GF-D8 (cell line): Measurements from ENCODE around the gene ASIP.
A peak's percentile ranks its signal among the peaks of the same experiment; 100 is the strongest.
"Not testable (repeated sequence)": the region's sequence is repeated elsewhere in the genome, so short reads cannot be mapped to it uniquely, and the experiment has no call there.

Experiments used
- DNase-seq: peaks from one replicate; lab custom pipeline; 2025; lab: John Stamatoyannopoulos, UW

The ASIP gene, protein sequence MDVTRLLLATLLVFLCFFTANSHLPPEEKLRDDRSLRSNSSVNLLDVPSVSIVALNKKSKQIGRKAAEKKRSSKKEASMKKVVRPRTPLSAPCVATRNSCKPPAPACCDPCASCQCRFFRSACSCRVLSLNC

DNA sequence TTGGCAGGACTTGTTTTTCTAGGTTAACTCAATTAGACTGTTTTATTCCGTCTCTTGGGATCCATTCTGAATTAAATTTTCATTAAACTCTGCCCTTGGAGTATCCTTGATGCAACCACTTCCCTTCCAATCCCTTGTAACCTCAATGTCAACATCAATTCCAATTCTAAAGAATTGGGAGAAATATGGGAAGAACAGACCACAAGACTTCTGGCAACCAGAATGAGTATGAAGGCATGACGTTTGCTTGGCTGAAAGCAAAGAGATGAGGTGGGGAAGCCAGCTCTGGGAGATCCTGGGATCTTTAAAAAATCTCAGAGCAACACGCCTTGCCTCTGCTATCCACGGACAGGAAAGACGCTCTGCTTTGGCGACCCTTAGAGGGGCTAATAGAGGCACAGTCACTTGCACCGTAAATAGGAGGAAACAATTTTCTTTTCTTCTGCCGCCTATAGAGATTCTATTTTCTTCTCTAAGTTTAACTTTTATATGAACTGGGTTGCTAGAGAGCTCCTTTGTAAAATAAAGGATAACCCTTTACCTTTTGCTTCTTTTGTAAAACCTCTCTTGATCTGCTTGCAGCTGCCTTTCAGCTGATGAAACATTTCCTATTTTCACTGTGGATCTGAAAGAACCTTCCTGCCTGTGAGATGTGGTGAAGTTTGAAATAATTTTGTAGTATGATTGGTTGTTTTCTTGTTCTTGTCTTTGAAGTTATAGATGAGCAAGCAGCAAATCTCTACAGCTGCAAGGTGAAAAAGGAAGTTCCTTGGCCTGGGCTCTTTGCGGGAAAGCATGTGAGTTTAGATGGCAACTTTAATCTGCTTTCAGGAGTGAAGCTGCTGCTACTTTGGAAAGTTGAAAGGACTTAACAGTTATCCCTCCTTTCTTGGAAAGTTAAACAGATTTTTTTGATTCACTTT is at the start of gene ASIP:
Gene ASIP (plus strand): TSS at position 731 of the 923 bp plus-strand sequence. CDS start 18,952 bp downstream, outside the sequence.
- DNase-seq: no peak

GRCh38 chr20:34193051-34193450 is 48.2 kb upstream of the ASIP start:
- no peak for DNase-seq

GRCh38 chr20:34199183-34199582 is 42.0 kb upstream of the ASIP start:
- peak; percentile 22 for DNase-seq

- DNase-seq: no peak
Observed at GRCh38 chr20:34200023-34200422, 41.2 kb upstream of the ASIP start.

GRCh38 chr20:34201531-34201930 is 39.7 kb upstream of the ASIP start:
- no peak for DNase-seq

DNA sequence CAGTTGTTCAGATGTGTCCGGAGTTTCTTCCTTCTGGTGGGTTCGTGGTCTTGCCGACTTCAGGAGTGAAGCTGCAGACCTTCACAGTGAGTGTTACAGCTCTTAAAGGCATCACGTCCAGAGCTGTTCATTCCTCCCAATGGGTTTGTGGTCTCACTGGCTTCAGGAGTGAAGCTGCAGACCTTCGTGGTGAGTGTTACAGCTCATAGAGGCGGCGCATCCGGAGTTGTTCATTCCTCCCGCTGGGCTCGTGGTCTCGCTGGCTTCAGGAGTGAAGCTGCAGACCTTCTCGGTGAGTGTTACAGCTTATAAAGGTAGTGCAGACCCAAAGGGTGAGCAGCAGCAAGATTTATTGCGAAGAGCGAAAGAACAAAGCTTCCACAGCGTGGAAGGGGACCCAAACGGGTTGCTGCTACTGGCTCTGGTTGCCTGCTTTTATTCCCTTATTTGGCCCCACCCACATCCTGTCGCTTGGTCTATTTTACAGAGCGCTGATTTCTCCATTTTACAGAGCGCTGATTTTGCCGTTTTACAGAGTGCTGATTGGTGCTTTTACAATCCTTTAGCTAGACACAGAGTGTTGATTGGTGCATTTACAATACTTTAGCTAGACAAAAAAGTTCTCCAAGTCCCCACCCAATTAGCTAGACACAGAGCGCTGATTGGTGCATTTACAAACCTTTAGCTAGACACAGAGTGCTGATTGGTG is 35.9 kb upstream of the ASIP start:
- DNase-seq: not testable (repeated sequence)

DNA sequence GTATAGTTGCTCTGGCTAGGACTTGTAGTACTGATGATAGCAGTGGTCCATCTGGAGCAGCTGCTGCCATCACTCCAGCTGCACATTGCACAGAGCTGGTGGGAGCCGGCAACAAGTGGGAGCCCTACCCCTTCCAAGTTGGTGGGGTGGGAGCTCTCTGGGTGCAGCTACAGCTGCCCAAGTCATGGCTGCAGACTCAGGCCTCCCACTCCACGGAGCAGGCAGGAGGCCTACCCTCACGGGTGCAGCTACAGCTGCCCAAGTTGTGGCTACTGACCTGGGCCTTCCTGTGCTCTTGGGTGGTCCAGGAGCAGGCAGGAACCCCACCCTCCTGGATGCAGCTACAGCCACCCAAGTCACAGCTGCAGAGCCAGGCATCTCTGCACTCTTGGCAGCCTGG is 32.1 kb upstream of the ASIP start:
- DNase-seq: no peak

- no peak for DNase-seq
Observed at GRCh38 chr20:34210271-34210670, 31.0 kb upstream of the ASIP start.

DNA sequence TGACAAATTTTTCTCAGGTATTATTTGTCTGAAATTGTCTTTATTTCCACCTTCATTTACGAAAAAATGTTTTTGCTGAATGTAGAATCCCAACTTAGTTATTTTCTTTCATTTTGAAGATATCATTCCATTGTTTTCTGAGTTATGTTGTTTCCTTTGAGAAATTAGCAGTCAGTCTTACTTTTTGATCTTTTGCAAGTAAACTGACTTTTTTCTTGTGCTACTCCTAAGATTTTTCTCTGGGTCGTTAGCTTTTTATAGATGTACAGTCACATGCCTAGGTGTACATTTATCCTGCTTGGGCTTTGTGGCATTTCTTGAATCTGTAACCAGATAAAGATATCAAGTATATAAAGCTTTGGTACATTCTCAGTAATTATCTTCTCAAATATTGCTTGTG is 29.6 kb upstream of the ASIP start:
- no peak for DNase-seq

DNA sequence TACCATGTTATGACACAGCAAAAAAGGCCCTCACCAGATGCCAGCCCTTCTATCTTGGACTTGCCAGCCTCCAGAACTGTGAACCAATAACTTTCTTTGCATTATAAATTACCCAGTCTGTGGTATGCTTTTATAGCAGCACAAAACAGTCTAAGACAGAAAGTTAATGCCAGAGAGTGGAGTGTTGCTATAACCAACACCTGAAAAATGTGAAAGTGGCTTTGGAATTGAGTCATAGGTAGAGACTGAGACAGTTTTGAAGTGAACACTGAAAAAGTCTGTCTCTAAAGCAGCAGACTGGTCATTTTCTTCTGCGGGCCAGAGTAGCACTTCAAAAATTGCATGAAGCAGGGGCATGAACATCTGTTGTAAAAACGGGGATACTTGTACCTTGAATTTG is 28.0 kb upstream of the ASIP start:
- no peak for DNase-seq

GRCh38 chr20:34215711-34216381 is 25.4 kb upstream of the ASIP start:
- DNase-seq: no peak

DNA sequence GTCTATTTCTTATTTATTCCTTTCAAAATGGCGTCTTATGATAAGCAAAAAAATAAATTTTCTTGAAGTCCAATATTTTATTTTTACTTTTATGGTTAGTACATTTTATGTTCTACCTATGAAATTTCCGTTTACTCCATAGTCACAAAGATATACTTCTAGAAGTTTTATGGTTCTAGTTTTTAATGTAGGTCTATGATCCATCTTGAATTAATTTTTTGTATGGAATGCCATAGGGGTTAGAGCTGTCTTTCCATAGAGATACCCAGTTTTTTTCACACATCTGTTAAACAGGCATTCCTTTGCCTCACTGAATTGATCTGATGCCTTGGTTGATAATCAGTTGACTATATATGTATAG is 24.9 kb upstream of the ASIP start:
- DNase-seq: no peak

GRCh38 chr20:34220561-34220960 is 20.7 kb upstream of the ASIP start:
- no peak for DNase-seq

DNA sequence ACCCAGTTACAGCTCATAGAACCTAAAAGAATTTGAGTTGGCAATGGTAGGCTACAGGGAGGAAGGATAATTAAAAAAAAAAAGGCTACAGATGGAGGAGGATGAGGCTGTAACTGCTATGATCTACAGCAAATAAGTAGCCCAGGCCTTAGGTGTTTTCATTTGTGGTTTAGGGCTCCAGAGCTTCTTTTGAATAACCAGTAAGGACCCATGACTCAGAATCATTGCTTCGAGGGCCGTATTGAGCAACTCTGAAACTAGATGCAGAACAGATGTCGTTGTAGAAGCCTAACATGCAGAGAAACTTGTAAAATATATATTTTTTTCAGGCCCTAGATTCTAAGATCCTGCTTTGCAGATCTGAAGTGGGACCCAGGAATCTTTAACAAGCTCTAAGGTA is 19.0 kb upstream of the ASIP start:
- no peak for DNase-seq

GRCh38 chr20:34224251-34224650 is 17.0 kb upstream of the ASIP start:
- DNase-seq: not testable (repeated sequence)

DNA sequence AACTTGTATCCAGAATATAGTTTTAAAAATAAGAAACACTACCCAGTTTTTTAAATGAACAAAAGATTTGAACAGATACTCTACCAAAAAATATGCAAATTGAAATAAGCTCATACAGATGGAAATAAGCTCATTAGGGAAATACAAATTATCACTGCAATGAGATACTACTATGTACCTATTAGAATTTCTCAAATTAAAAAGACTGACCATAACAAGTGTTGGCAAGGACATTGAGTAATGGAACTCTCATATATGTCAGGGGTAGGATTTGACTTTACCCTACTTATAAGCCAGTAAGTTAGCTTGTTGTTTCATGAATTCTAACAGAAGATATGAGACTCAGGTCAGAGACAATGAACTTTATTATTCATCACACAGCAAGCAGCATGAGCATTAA is 9.6 kb upstream of the ASIP start:
- DNase-seq: no peak

- no peak for DNase-seq
Observed at GRCh38 chr20:34232494-34233087, 8.6 kb upstream of the ASIP start.

DNA sequence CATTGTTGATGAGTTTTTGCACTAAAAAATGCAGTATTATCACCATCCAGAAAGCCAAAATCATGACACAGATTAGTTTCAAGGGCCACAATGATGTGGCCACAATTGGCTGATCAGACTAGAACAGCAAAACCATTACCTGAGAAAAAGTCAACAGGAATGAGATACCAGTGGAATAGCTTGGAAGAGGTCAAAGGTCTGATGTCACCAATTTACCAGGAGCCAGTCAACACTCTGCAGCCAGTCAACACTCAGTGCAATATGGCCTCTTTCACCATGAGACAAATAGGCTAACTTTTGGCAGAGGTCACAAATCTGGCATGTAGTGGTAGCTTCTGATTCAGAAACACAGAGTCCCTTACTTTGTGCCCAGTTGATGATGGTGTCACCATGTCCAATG is 7.5 kb upstream of the ASIP start:
- no peak for DNase-seq

DNA sequence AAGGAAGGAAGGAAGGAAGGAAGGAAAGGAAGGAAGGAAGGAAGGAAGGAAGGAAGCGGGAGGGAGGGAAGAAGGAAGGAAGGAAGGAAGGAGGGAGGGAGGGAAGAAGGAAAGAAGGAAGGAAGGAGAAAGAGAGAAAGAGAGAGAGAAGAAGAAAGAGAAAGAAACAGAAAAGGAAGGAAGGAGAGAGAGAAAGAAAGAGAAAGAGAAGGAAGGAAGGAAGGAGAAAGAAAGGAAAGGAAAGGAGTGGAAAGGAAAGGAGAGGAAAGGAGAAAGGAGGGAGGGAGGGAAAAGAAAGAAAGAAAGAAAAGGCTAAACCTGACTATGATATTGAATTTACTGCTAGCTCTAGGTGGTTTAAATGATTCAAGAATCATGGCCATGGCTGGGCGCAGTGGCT is 5.3 kb upstream of the ASIP start:
- no peak for DNase-seq

DNA sequence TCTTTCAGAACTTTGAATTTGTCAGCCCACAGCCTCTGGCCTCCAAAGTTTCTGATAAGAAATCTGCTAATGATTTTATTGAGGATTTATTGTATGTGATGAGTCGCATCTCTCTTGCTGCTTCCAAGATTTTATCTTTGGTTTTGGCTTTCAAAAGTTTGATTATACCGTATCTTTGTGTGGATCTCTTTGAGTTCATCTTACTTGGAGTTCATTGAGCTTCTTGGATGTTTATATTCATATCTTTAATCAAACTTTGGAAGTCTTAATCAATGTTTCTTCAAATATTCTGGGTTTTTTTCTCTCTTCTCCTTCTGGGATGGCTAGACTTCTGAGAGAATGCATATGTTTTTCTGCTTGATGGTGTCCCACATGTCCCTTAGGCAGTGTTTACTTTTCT is 3.3 kb upstream of the ASIP start:
- DNase-seq: no peak

GRCh38 chr20:34240121-34240520 is 1.1 kb upstream of the ASIP start:
- DNase-seq: no peak

- not testable (repeated sequence) for DNase-seq
Observed at GRCh38 chr20:34242015-34242414, 792 bp downstream of the ASIP start.
